ENCODE measurements around the gene SALL3.

The SALL3 gene

DNA sequence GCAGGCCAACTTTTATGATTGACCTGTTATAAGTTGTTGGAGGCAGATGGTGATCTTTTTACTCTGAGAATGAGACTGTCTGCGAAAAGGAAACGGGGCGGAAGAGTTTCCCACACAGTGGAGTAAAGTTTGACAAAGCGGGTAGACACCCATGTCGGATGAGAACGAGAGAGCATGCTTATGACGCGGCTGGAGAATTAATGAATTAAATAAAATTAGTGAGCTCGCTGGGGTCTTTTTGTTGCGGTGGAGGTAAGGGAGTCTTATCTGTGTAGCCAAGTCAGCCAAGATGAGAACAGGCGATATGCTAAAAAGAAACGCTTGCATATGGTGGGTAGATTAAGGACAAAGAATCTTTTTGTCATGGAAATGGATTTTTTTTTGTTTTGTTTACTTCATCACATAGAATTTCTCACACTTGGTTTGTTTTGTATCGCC lies 1.8 kb downstream of the SALL3 start:
- DNase-seq, result no peak

DNA sequence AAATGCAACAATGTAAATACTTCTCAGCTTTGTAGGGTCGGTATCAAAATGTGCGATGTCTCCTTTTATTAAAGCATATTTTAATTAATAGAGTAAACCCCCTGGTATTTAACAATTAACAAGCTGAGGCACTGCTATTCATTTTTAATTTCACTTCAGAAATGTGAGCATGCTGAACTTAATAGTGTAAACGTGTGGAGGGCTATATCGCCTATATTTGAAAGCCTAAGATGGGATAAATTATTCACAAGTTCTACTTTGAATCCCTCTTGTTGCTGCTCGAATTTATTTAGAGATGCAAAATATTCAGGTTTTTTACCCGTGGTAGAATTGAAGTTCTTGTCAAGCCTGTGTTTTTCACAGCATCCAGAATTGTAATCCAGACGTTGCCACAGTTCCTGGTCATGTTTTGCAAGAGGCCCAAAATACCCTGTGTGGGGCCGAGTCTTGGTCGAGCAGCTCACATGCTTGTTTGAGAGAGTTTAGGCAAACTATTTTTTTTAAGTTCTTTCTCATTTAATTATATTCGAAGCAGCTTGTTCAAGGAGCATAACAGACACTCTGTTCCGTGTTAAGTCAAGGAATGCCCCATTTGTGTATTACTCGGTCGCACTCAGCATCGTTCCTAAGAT lies 2.5 kb downstream of the SALL3 start:
- DNase-seq, result no peak

- no peak for DNase-seq
These were observed 3.9 kb downstream of the SALL3 start for GRCh38 chr18:78983512-78983911.

GRCh38 chr18:78984941-78985784 lies 5.5 kb downstream of the SALL3 start:
- DNase-seq, result peak; percentile 73

DNA sequence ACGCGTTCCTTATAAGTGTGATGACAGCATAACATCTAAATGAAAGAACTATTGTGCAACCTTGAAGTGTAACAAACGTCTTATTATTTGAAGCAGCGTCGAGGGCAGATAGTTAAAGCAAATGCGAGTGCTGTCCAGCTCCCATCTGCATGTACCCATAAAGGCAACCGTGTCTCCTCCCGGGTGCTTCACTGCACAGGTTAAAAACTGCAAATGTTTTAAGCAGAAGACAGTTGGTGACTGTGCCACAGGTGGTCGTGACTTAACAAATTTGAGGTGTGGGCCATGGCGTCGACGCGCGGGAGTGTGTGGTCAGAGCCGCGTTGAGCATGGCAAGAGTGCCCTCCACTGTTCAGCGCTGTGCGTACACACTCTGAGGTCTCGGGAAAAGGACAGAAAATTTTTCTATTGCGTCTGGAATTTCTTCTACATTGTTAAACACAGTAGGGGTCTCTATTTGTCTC lies 6.4 kb downstream of the SALL3 start:
- DNase-seq, result peak; percentile 77

DNA sequence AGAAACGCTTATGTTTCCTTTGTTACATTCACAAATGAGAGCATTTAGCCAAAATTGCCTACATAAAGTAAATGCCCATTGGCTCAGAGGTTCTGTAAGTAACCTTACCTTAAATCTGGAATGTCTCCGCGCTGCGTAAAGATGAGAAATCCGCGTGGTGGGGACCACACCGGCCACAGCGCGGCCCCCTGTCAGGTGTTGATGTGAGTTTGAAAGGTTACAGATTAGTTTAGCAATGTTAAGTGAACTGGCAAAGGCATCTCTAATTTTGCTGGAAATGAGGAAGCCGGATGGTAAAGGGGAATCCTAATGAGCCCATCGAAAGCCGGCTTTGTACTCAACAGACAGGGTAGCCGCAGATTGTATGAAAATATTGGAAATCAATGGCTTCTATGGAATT lies 11.8 kb downstream of the SALL3 start:
- no peak for DNase-seq

DNA sequence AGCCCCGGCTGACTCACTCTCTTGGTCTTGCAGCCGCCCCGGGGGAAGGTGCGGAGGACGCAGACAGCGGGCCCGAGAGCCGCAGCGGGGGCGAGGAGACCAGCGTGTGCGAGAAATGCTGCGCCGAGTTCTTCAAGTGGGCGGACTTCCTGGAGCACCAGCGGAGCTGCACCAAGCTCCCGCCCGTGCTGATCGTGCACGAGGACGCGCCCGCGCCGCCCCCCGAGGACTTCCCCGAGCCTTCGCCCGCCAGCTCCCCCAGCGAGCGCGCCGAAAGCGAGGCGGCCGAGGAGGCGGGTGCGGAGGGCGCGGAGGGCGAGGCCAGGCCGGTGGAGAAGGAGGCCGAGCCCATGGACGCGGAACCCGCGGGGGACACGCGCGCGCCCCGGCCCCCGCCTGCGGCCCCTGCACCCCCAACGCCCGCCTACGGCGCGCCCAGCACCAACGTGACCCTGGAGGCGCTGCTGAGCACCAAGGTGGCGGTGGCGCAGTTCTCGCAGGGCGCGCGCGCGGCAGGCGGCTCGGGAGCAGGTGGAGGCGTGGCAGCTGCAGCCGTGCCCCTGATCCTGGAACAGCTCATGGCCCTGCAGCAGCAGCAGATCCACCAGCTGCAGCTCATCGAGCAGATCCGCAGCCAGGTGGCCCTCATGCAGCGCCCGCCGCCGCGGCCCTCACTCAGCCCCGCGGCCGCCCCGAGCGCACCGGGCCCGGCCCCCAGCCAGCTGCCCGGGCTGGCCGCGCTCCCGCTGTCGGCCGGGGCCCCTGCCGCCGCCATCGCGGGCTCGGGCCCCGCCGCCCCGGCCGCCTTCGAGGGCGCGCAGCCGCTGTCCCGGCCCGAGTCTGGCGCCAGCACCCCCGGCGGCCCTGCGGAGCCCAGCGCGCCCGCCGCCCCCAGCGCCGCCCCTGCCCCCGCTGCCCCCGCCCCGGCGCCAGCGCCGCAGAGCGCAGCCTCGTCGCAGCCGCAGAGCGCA lies 12.7 kb downstream of the SALL3 start:
- no peak for DNase-seq

- DNase-seq, result no peak
These were observed 13.7 kb downstream of the SALL3 start for GRCh38 chr18:78993014-78993926.

GRCh38 chr18:78994000-78994399 lies 14.4 kb downstream of the SALL3 start:
- no peak for DNase-seq

DNA sequence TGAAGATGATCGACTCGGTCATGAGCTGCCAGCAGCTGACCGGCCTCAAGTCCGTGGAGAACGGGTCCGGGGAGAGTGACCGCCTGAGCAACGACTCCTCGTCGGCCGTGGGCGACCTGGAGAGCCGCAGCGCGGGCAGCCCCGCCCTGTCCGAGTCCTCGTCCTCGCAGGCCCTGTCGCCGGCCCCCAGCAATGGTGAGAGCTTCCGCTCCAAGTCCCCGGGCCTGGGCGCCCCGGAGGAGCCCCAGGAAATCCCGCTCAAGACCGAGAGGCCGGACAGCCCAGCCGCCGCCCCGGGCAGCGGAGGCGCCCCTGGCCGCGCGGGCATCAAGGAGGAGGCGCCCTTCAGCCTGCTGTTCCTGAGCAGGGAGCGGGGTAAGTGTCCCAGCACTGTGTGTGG lies 14.9 kb downstream of the SALL3 start:
- no peak for DNase-seq

- no peak for DNase-seq
These were observed 15.5 kb downstream of the SALL3 start for GRCh38 chr18:78994977-78995582.

DNA sequence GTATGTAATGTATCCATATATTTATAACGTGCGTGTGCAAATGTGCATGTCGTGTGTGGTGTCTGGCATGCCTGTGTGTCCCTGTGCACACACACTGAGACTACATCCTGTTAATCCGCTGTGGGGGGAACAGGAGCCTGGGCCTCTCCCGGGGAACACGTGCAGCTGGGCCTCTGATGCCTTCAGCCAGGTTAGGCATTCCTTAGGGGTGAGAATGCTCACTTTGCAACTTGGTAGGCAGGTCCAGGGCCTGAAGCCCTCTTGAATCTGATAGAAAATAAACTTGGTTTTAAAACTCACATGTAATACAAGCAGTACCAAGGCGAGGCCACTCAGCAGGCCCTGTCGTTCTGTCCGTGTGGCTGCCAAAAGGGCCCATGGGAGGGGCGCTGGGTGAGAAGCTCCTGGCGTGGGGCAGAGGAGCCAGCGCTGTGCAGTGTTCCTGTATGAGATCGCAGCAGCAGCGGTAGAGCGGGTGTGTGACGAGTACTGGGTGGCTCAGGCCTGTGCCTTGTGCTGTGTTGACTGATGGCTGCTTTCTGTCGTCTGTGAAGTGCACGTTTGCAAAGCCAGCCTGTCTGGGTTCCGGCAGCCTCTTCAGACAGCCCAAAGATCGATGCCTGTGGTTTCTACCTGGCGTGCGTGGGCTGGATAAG lies 16.2 kb downstream of the SALL3 start:
- DNase-seq, result no peak

DNA sequence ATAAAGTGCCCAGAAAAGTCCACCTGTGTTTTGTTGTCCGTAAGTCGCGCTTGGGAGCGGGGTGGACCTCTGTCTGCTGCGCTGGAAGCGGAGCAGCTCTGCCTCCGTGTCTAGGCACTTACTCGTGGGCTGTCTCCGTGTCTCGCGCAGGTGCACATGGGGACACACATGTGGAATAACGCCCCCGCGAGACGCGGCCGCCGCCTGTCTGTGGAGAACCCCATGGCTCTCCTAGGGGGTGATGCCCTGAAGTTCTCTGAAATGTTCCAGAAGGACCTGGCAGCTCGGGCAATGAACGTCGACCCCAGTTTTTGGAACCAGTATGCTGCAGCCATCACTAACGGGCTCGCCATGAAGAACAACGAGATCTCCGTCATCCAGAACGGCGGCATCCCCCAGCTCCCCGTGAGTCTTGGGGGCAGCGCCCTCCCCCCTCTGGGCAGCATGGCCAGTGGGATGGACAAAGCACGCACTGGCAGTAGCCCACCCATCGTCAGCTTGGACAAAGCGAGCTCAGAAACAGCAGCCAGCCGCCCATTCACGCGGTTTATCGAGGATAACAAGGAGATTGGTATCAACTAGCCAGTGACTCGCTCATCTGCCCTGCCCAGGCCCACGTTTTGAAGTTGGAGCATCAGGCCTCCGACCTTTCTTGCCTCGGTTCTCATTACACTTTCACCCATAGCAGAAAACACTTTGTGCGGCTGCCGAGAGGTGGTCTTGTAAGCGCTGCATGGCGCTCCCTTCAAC lies 17.3 kb downstream of the SALL3 start:
- DNase-seq, result no peak

GRCh38 chr18:78998371-78999071 lies 18.9 kb downstream of the SALL3 start:
- no peak for DNase-seq

GRCh38 chr18:78999939-79000338 lies 20.3 kb downstream of the SALL3 start:
- no peak for DNase-seq

DNA sequence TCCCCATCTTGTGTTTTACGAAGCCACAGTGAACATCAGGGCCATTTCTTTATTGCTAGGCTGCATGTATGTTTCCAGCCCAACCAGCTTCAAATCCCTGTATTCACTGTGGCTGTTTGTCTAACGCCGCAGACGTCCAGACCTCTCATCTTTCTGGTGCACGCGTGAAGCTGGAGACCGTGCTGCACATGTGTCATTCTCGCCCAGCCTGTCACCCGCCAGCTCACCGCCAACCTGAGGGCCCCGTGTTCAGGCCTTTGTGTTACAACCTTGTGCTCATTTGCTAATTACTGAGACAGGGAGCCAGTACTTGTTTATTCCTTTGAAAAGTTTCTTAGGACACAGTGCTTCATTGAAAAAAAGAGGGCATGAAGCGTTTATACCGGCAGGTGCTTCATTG lies 21.4 kb downstream of the SALL3 start:
- DNase-seq, result peak; percentile 11

DNA sequence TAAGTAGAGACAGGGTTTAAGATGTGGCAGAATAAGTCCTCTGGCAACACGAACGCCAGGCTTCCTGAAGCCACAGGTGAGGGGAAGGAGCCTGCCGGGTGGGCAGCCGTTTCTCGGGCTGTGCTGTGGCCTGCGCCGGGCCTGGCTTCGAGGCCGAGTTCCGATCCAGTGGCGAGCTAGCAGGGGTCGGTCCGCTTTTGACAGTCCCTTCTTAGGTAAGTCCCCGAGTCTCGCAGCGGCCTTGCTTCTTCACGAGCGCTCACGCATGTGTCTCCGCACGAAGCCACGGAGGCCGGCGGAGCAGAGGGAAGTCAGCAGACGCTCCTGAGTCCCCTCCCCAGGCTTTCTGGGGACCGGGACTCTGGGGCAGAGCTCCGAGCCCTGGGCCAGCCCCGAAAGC lies 26.0 kb downstream of the SALL3 start:
- DNase-seq, result no peak

- DNase-seq, result no peak
These were observed 26.6 kb downstream of the SALL3 start for GRCh38 chr18:79006106-79006795.

DNA sequence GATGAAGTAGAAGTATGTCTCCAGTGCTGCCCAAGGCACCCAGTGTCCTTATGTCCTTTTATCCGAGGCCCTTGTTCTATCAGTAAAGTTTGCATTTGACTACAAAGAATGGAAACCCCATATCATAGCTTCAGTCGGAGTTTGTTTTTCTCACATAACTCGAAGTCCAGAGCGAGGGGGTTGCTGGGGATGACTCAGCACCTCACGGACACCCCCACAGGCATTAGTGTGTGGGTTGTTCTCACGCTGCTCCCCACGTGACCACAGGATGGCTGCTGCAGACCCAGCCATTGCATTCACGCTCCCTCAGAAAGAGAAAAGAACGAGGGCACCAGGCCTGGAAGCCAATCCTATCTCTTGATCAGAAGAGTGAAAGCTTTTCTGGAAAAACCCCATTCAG lies 27.8 kb downstream of the SALL3 start:
- no peak for DNase-seq

Data from NCI-H1105 (cell line).